ENCODE measurements around the gene KCTD13. TPM values are rescaled to one million over a fixed set of nuclear protein-coding genes. Genes with fewer than 3 reads are reported as not detected.
A peak's percentile ranks its signal among the peaks of the same experiment; 100 is the strongest.

Gene KCTD13
- total RNA-seq, 1 experiment from 2014 or later: 40.7 TPM

GRCh38 chr16:29925105-29925756 lies 795 bp downstream of the KCTD13 start:
- intact Hi-C loops (cut with micrococcal nuclease): loop anchor here (5.0 kb wide), 1 partner anchor 47 kb away; the partner anchor contains the start of gene TAOK2
- peak overlapping the region; percentile 78 for H3K27ac ChIP-seq (ENCODE audit: low read depth, low read length)
- H3K9ac ChIP-seq (ENCODE audit: low read length): peak overlapping the region; percentile 89
- peak overlapping the region; percentile 99 for H3K4me2 ChIP-seq (ENCODE audit: low read length)
- CTCF ChIA-PET: interaction anchor here (0.7 to 1.1 kb wide), 2 partner anchors 9 to 48 kb away, joined by 3 read pairs; partner anchors contain the start of gene TAOK2
- H3K36me3 ChIP-seq (ENCODE audit: control insufficient read depth in 1 of 2, insufficient read depth in 2 of 2, low read length in 2 of 2): peaks cover 19 to 22% of the 10 kb centered on the region in 2 experiments; a peak in 3 of 4 replicates
- BruUV-seq (replicated peaks): no TSS peak
- POLR2A ChIA-PET: interaction anchor here (0.6 to 2.5 kb wide), 5 partner anchors 11 to 725 kb away, joined by 3 to 9 read pairs (median 7); partner anchors contain the start of genes ASPHD1, PRR14 and SEZ6L2
- no peaks in the 10 kb centered on the region for H3K9me2 ChIP-seq (ENCODE audit: insufficient read depth)
- H3K79me2 ChIP-seq (ENCODE audit: insufficient read depth, low read length): peaks cover 47% of the 10 kb centered on the region
- TF ChIP-seq ZFX (IDR thresholded peaks at IDR 0.05) (no peak), FOSL1 (IDR thresholded peaks at IDR 0.05; ENCODE audit: low read depth) (no peak), TCF7L2 (IDR thresholded peaks at IDR 0.05; ENCODE audit: borderline replicate concordance, extremely low read depth, insufficient read depth, insufficient read length) (no peak), JUND (IDR thresholded peaks at IDR 0.05) (no peak), MAX (IDR thresholded peaks at IDR 0.05) (no peak), EZH2phosphoT487 (IDR thresholded peaks at IDR 0.05; ENCODE audit: borderline replicate concordance) (no peak), RAD21 (IDR thresholded peaks at IDR 0.05; ENCODE audit: low read depth) (no peak), POLR2A (IDR thresholded peaks at IDR 0.05; ENCODE audit: borderline replicate concordance, extremely low read depth, insufficient read depth, insufficient read length) (no peak), EZH2 (IDR thresholded peaks at IDR 0.05) (no peak), SIN3A (IDR thresholded peaks at IDR 0.05; ENCODE audit: low read depth) (no peak), EGR1 (IDR thresholded peaks at IDR 0.05; ENCODE audit: low read depth) (no peak)
- DNase-seq (ENCODE audit: low read depth, low spot score) (no peak), ATAC-seq (peak; percentile 25)
- H3K9me3 ChIP-seq (ENCODE audit: control insufficient read depth in 1 of 2, insufficient read depth in 1 of 2, low read depth in 1 of 2, low read length in 2 of 2): no peaks in the 10 kb centered on the region
- no peaks in the 10 kb centered on the region for H3K27me3 ChIP-seq (ENCODE audit: insufficient read depth, low read length)
- H3K4me3 ChIP-seq (replicated peaks in 1 of 2; ENCODE audit: low read depth in 1 of 2, low read length in 2 of 2): peak overlapping the region; percentile 60 to 92
- no peaks in the 10 kb centered on the region for H4K20me1 ChIP-seq (ENCODE audit: insufficient read depth)
- H3K4me1 ChIP-seq (ENCODE audit: control insufficient read depth in 1 of 2, insufficient read depth in 2 of 2, low read length in 2 of 2): peaks cover 12 to 23% of the 10 kb centered on the region in 2 experiments
- RAD21 ChIA-PET (ENCODE audit: low non-redundant PET in 1 of 2, low total read pairs in 2 of 2, uncharacterized antibody in 2 of 2, unreplicated experiment in 2 of 2): interaction anchor here in 1 of 2 experiments (0.6 to 1.3 kb wide), 2 partner anchors 48 to 236 kb away, joined by 3 read pairs; no protein-coding TSS in a partner anchor
- H2AFZ ChIP-seq (ENCODE audit: low read depth, low read length, poor library complexity, severe bottlenecking): no peak overlapping the region

Data from HCT116 (cell line).